KBM-7 (cell line): ENCODE results near the gene REM1.
"Not testable (repeated sequence)": the region's sequence is repeated elsewhere in the genome, so short reads cannot be mapped to it uniquely, and the experiment has no call there.

ENCODE experiments used
- DNase-seq: peaks from one replicate; pipeline ENCODE4 v3.0.0-alpha.2; 2015
- in situ Hi-C: fragments of 300-500 bp; cut with MboI; formaldehyde crosslinking; loops from 2 replicates; pipeline ENCODE4 v1.14.3; 2020; ENCODE audit warnings: low sequenced_read_pairs, low pct_unique_long_range_greater_than_20kb, mixed read lengths

REM1 gene

GRCh38 chr20:31516651-31517050 lies 41.6 kb downstream of the REM1 start:
- in situ Hi-C loops: no loop called here
- no peak for DNase-seq

GRCh38 chr20:31517373-31517772 lies 42.3 kb downstream of the REM1 start:
- peak; percentile 52 for DNase-seq
- in situ Hi-C loops: no loop called here

DNA sequence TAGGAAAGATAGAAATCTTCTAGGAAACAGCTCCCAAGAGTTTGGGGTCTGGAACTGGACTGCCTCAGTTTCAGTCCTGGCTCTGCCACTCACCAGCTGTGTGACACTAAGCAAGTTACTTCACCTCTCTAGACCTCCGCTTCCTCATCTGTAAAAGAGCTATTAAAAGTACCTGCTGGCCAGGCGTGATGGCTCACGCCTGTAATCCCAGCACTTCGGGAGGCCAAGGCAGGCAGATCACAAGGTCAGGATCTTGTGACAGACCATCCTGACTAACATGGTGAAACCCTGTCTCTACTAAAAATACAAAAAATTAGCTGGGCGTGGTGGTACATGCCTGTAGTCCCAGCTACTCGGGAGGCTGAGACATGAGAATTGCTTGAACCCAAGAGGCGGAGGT lies 46.2 kb downstream of the REM1 start:
- in situ Hi-C loops, DNase-seq: not testable (repeated sequence)

DNA sequence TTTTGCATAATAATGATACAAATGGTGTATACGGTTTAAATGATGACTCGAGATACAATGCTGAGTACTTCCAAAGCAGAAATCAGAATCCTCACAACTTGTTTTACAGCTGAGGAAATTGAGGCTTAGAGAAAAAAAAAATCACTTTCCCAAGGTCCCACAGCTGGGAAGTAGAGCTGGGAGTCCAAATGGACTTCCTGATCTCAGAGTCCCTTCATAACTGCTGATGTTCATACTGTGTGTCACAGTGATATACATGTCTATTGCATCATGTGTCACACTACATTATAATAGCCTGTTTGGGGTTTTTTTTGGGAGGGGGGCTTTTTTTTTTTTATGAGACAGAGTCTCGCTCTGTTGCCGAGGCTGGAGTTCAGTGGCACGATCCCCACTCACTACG lies 47.6 kb downstream of the REM1 start:
- no peak for DNase-seq
- in situ Hi-C loops: no loop called here

DNA sequence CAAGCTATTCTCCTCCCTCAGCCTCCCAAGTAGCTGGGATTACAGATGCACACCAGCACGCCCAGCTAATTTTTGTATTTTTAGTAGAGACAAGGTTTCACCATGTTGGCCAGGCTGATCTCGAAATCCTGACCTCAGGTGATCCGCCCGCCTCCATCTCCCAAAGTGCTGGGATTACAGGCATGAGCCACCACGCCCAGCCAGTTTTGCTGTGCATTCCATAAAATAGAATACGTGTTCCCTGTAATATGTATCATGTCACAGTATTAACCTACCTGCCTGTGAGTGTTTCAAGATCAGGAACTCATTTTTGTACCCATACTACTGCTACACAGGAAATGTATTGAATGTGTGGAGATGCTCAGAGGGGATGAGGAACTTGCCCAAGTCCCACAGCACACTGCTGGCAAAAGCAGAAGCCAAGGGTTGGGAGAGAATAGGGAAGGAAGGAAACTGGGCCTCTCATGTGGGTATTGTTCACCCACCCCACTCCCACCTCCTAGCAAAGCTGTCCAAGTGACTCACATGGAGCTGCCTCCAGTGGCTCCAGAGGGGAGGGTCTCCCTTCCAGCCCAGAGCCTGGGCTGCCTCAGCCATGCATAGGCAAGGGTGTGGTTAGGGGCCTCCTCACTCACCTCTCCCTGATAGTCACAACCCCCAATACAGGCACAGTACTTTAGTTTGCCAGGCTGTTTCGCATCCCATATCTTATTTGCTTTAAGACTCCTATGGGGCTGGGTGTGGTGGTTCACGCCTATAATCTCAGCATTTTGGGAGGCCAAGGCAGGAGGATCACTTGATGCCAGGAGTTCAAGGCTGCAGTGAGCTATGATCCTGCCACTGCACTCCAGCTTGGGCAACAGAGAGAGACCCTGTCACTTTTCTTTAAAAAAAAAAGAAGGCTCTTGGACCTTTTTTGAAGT lies 48.5 kb downstream of the REM1 start:
- peak; percentile 93 for DNase-seq
- in situ Hi-C loops: no loop called here

DNA sequence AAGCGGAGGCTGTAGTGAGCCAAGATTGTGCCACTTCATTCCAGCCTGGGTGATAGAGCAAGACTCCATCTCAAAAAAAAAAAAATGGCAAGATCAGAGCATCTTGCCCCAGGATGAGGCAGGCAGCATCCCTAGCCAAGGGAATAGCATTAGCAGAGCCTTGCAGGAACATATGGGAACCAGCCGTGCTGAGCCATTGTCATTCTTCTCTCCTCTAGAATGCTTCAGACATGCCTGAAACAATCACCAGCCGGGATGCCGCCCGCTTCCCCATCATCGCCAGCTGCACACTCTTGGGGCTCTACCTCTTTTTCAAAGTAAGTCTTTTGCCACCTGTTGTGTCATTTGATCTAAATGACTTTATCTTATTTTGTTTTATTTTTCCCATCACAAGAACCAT lies 52.2 kb downstream of the REM1 start:
- in situ Hi-C loops: no loop called here
- DNase-seq: no peak
